Transverse colon (tissue), 4 donors: Measurements from ENCODE around the gene ZBTB38. TPM values are rescaled to one million over a fixed set of nuclear protein-coding genes. Genes with fewer than 3 reads are reported as not detected.

Experiments used
- DNase-seq: peaks from one replicate; pipeline ENCODE4 v3.0.0-alpha.2; 2019
- H3K27ac ChIP-seq, 4 donors: fragments of 200-600 bp; sonication (generic); 2 replicates each; pipeline ENCODE4 v1.5.1; 2016 to 2018; ENCODE audit warnings: inconsistent platforms in 4 of 4
- H3K27me3 ChIP-seq: fragments of 200-600 bp; sonication (generic); 2 replicates; pipeline ENCODE4 v1.5.1; 2017; ENCODE audit warnings: inconsistent platforms
- H3K36me3 ChIP-seq, 4 donors: fragments of 200-600 bp; sonication (generic); 2 replicates each; pipeline ENCODE4 v1.5.1; 2017 to 2019; ENCODE audit warnings: inconsistent platforms in 4 of 4
- H3K4me1 ChIP-seq, 4 donors: fragments of 200-600 bp; sonication (generic); 2 replicates each; pipeline ENCODE4 v1.5.1; 2017 to 2020; ENCODE audit warnings: inconsistent platforms in 4 of 4
- H3K4me3 ChIP-seq, 4 donors: fragments of 200-600 bp; sonication (generic); 1 replicate in 1 of 4; 2 replicates in 3 of 4; pipeline versions ENCODE4 v1.5.1 to v1.6.1; 2017 to 2019; ENCODE audit warnings: inconsistent platforms in 4 of 4
- H3K9me3 ChIP-seq, 2 donors: fragments of 200-600 bp; sonication (generic); 2 replicates each; pipeline ENCODE4 v1.5.1; 2017 to 2019; ENCODE audit warnings: inconsistent platforms in 2 of 2
- EP300 ChIP-seq: sonication (generic); formaldehyde crosslinking; IDR thresholded peaks from one replicate; pipeline ENCODE4 v1.6.1; 2017; ENCODE audit warnings: antibody characterized with exemption, low read depth
- POLR2A ChIP-seq: fragments of 450-650 bp; IDR thresholded peaks from one replicate; pipeline ENCODE4 v1.6.1; 2016; ENCODE audit warnings: antibody characterized with exemption, mild to moderate bottlenecking, moderate library complexity
- POLR2AphosphoS5 ChIP-seq, 3 donors: sonication (generic); formaldehyde crosslinking; IDR thresholded peaks; one replicate each; pipeline ENCODE4 v1.6.1; 2016; ENCODE audit warnings: antibody characterized with exemption in 3 of 3
- WGBS, 2 donors: methylation state at CpG; one replicate each; pipeline ENCODE4 v1.1.5; 2018; ENCODE audit warnings: low coverage in 1 of 2; 5-methylcytosine and 5-hydroxymethylcytosine counted together
- in situ Hi-C, 4 donors: fragments of 200-750 bp; cut with MboI; loops; one replicate each; pipeline versions ENCODE4 v1.15.0 to v1.15.1; 2017; ENCODE audit warnings: low sequenced_read_pairs in 3 of 4, low pct_ligation_motif_present in 1 of 4, low pct_unique_long_range_greater_than_20kb in 1 of 4
- intact Hi-C: fragments of 100-400 bp; cut with DNase I; formaldehyde crosslinking; loops from one replicate; pipeline ENCODE4 v1.15.1; 2023; ENCODE audit warnings: low total_unique reads
- total RNA-seq, 4 donors: library from RNA; depleted of rRNA; stranded (reverse); fragments of >200 nt; gene quantifications; one replicate each; pipeline ENCODE4 v1.1.0, GENCODE V29; 2016
- TF ChIP-seq, protein P1 (sequence below), 5 experiments: fragments of 200-600 bp in 3 of 5; fragments of 450-650 bp in 2 of 5; sonication (generic) in 3 of 5; IDR thresholded peaks; 1 replicate in 2 of 5; 2 replicates in 3 of 5; pipeline ENCODE4 v1.5.1; 2016 to 2017; ENCODE audit warnings: antibody characterized with exemption in 5 of 5, inconsistent platforms in 3 of 5, mild to moderate bottlenecking in 2 of 5, moderate library complexity in 1 of 5

ZBTB38 gene
- total RNA-seq, 4 donors from 2014 or later = 71.8 to 182 (median 169) TPM

DNA sequence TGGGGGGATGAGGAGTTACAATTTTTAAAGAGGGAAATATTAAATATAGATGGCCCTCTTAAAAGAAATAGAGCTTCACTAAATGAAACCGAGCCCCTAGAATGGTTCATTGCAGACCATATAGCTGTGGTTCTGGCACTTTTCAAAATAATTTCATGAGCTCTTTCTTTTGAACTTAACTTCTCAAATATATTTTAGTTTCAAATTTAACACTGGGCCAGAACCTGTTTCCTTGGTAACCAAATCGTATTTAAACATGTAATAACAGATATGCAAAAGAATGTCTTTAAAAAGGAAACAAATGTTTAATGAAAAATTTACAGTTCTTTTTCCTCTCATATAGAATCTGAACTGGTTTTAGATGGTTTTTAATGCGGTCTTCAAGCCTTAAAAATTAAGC, 20.1 kb downstream of the ZBTB38 start:
- H3K27me3 ChIP-seq = no peaks in the 10 kb centered on the region
- peak overlapping the region; percentile 18 to 66 (median 43) for H3K27ac ChIP-seq
- intact Hi-C loops (no loop called here), in situ Hi-C loops (no loop called here)
- WGBS, 2 donors = 58 to 68% methylated on average over 3 of the region's 3 CpGs
- TF ChIP-seq POLR2A = no peak
- no peak for TF ChIP-seq EP300
- no peak for TF ChIP-seq POLR2AphosphoS5 (IDR thresholded peaks at IDR 0.05)
- TF ChIP-seq, protein P1, sequence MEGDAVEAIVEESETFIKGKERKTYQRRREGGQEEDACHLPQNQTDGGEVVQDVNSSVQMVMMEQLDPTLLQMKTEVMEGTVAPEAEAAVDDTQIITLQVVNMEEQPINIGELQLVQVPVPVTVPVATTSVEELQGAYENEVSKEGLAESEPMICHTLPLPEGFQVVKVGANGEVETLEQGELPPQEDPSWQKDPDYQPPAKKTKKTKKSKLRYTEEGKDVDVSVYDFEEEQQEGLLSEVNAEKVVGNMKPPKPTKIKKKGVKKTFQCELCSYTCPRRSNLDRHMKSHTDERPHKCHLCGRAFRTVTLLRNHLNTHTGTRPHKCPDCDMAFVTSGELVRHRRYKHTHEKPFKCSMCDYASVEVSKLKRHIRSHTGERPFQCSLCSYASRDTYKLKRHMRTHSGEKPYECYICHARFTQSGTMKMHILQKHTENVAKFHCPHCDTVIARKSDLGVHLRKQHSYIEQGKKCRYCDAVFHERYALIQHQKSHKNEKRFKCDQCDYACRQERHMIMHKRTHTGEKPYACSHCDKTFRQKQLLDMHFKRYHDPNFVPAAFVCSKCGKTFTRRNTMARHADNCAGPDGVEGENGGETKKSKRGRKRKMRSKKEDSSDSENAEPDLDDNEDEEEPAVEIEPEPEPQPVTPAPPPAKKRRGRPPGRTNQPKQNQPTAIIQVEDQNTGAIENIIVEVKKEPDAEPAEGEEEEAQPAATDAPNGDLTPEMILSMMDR (IDR thresholded peaks at IDR 0.05) = no peak
- no peaks in the 10 kb centered on the region for H3K9me3 ChIP-seq
- peaks cover 0 to 13% (median 1%) of the 10 kb centered on the region in 4 donors for H3K4me1 ChIP-seq
- DNase-seq = no peak
- peaks cover 0 to 4% (median 0%) of the 10 kb centered on the region in 4 donors for H3K36me3 ChIP-seq
- peak overlapping the region in 1 of 4 donors; percentile 3 for H3K4me3 ChIP-seq

DNA sequence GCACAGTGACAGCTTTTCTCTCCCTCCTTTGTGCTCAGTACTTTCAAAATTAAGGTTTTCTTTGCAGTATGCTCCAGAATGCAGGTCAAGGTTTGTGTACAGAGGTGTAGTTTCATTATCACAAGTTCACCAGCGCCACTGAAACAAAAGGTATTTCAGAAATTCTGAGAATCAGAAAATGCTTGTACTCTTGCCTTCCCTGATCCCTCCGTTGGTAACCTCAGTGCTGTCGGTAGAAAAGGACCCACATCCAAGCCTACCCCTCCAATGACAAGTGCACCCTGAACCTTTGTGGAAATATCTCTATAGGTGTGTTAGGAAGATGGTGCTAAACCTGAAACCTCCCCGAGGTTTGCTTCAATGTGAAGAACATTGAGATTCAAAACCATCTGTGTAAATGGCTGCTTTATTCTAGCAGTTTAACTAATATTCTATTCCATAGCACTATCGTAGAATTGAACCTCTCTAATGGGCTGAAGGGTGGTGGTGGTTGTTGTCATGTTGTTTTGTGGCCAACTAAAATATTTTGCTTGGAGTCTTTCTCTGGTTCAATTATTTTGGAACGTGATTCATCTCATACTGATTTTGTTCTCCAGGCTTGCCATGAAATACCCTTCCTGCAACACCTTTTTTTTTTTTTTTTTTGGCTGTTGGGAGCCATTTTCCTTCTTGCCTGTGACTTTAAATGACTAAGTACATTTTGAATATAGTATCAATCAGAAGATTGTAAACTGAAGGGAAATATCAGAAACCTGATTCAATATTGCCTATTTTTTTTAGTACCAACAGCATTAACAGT, 20.7 kb downstream of the ZBTB38 start:
- Histone ChIP-seq H3K4me1 (peaks cover 0 to 13% (median 1%) of the 10 kb centered on the region in 4 donors), H3K27me3 (no peaks in the 10 kb centered on the region), H3K9me3 (no peaks in the 10 kb centered on the region), H3K36me3 (peaks cover 0 to 4% (median 0%) of the 10 kb centered on the region in 4 donors), H3K4me3 (peak overlapping the region in 1 of 4 donors; percentile 3), H3K27ac (peak overlapping the region; percentile 18 to 66 (median 43))
- WGBS, 2 donors = 64 to 65% methylated on average over 5 to 6 of the region's 6 CpGs
- in situ Hi-C loops = no loop called here
- intact Hi-C loops = no loop called here
- no peak for DNase-seq
- TF ChIP-seq EP300 (no peak), POLR2AphosphoS5 (IDR thresholded peaks at IDR 0.05) (no peak), POLR2A (no peak)
- TF ChIP-seq, protein P1 (IDR thresholded peaks at IDR 0.05) = no peak

DNA sequence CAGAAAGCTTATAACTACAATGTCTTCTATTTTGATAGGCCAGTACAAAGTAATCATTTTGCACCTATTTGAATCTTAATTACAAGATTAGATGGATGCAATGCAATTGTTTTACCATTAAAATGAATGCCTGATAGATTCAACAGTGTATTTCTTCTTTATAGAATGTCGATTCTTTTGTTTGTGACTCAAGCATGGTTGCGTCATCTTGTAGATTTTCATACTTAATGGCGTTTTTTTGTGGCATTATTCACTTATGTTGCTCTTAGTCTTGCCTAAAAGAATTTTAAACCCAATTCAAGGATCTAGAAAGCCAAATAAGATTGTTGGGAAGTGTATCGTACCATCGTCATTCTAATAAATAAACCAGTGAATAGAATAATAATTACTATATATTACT, 21.4 kb downstream of the ZBTB38 start:
- H3K27ac ChIP-seq = no peak overlapping the region
- intact Hi-C loops (no loop called here), in situ Hi-C loops (no loop called here)
- H3K4me3 ChIP-seq = no peak overlapping the region
- WGBS, 2 donors = 91 to 96% methylated on average over 5 of the region's 5 CpGs
- peaks cover 0 to 15% (median 1%) of the 10 kb centered on the region in 4 donors for H3K4me1 ChIP-seq
- H3K9me3 ChIP-seq = no peaks in the 10 kb centered on the region
- DNase-seq = no peak
- TF ChIP-seq, protein P1 (IDR thresholded peaks at IDR 0.05) = no peak
- TF ChIP-seq EP300 = no peak
- no peak for TF ChIP-seq POLR2AphosphoS5 (IDR thresholded peaks at IDR 0.05)
- no peak for TF ChIP-seq POLR2A
- peaks cover 0 to under 1% (median 0%) of the 10 kb centered on the region in 4 donors for H3K36me3 ChIP-seq
- no peaks in the 10 kb centered on the region for H3K27me3 ChIP-seq

DNA sequence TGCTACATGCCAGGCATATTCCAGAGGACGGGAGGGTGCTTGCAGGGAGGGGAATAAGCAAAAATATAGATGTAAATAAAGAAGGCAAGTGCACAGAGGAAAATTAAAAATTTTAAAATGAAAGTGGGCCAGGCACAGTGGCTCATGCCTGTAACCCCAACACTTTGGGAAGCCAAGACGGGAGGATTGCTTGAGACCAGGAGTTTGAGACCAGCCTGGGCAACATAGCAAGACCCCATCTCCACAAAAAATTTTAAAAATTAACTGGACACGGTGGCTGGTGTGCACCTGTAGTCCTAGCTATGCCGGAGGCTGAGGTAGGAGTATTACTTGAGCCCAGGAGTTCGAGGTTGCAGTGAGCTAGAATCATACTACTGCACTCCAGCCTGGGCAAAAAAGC, 22.4 kb downstream of the ZBTB38 start:
- in situ Hi-C loops = no loop called here
- WGBS, 2 donors = 88 to 93% methylated on average over 5 of the region's 5 CpGs
- no peaks in the 10 kb centered on the region for H3K36me3 ChIP-seq
- no peak overlapping the region for H3K27ac ChIP-seq
- no peaks in the 10 kb centered on the region for H3K27me3 ChIP-seq
- intact Hi-C loops = no loop called here
- no peak for TF ChIP-seq POLR2AphosphoS5 (IDR thresholded peaks at IDR 0.05)
- no peak for DNase-seq
- H3K4me1 ChIP-seq = peaks cover 0 to 13% (median 1%) of the 10 kb centered on the region in 4 donors
- no peaks in the 10 kb centered on the region for H3K9me3 ChIP-seq
- no peak overlapping the region for H3K4me3 ChIP-seq
